GM10266 (cell line): Measurements from ENCODE around the gene TICRR.

Source experiments
- DNase-seq: peaks from one replicate; pipeline ENCODE4 v3.0.0; 2012; ENCODE audit errors: extremely low spot score
- TF ChIP-seq, protein P1 (sequence below): IDR thresholded peaks from 2 replicates; pipeline ENCODE4 v1.5.1; 2012; ENCODE audit warnings: mild to moderate bottlenecking, low read depth; ENCODE audit not compliant: control insufficient read depth, insufficient read depth; ENCODE audit errors: missing control alignments

Gene TICRR

DNA sequence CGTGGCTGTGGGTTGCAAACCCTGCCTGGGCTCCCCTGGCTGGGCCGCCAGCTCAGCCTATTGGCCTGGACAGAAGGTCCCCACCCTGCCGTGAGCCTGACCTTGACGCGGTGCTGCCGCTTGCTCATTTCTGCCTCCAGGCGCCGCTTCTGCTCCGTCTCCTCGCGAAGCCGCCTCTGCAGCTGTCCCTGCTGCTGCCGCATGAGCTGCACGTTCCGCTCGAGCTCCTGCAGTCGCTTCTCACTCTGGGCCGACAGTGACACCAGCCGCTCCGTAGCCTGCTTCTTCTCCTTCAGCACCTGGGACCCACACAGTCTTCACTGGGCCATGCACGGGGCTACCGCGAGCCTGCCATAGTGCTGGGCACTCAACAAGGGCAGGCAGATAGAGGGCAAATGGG is 58.3 kb downstream of the TICRR start:
- no peak for DNase-seq
- TF ChIP-seq, protein P1, sequence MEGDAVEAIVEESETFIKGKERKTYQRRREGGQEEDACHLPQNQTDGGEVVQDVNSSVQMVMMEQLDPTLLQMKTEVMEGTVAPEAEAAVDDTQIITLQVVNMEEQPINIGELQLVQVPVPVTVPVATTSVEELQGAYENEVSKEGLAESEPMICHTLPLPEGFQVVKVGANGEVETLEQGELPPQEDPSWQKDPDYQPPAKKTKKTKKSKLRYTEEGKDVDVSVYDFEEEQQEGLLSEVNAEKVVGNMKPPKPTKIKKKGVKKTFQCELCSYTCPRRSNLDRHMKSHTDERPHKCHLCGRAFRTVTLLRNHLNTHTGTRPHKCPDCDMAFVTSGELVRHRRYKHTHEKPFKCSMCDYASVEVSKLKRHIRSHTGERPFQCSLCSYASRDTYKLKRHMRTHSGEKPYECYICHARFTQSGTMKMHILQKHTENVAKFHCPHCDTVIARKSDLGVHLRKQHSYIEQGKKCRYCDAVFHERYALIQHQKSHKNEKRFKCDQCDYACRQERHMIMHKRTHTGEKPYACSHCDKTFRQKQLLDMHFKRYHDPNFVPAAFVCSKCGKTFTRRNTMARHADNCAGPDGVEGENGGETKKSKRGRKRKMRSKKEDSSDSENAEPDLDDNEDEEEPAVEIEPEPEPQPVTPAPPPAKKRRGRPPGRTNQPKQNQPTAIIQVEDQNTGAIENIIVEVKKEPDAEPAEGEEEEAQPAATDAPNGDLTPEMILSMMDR = no peak

DNA sequence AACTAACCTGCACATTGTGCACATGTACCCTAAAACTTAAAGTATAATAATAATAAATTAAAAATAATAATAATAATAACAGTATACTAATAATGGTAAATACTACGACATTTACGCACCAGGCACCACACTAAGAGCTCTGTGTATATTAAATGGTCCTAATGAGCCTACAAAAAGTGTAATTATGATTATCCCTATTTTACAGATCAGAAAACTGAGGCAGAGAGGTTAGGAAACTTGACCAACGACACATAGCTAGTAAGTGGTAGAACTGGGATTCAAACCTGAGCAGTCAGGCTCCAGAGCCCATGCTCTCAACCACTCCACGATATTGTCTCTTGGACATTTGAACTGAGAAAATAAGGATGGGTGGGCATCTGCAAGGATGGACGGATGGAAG is 65.0 kb downstream of the TICRR start:
- TF ChIP-seq, protein P1 = no peak
- no peak for DNase-seq

DNA sequence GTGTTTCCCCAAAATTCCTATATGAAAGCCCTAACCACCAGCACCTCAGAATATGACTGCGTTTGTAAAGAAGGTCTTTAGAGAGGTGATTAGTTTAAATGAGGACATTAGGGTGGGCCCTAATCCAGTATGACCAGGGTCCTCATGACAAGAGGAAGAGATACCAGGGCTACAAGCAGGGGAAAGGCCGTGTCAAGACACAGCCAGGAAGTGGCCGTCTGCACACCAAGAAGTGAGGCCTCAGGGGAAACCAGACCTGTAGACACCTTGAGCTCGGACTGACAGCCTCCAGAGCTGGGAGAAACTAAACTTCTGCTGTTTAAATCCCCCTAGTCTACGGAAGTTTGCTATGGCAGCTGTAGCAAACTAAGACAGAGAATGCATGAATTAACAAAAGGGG is 65.8 kb downstream of the TICRR start:
- TF ChIP-seq, protein P1 = no peak
- no peak for DNase-seq

DNA sequence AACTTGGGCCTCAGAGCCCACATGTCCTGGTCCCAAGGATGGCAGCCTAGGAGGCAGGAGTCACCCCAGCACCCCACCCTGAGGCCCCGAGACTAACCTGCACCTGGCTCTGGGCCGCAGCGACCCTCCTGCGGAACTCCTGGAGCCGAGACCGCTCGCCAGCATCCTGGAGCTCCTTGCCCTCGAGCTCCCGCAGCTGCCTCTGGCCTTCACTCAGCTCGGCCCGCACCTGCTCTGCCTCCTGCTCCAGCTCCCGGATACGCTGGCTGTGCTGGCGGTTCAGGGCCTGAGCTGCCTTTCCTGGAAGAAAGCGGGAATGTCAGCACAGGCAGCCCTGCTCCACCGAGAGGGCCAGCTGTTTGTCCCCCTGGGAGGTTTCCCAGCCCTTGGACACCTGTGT is 66.8 kb downstream of the TICRR start:
- TF ChIP-seq, protein P1 = no peak
- DNase-seq = no peak

DNA sequence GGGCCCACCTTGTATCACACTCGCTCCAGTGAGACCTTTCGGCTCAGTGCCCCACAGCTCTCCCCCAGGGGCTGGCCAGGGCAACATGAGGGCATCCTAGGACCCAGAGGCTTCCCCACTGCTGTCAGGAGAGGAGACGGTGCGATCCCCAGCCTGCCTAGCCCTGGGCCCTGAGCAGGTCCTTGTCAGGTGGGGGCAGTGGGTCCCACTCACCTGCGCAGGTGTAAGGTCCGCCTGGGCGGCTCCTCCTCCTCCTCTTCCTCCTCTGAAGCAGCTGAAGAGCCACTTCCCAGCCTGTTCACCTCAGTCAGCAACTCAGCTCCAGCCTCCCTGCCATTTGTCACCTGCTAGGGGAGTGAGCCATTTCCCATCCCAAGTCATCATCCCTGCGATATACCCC is 70.4 kb downstream of the TICRR start:
- TF ChIP-seq, protein P1 = no peak
- DNase-seq = no peak

DNA sequence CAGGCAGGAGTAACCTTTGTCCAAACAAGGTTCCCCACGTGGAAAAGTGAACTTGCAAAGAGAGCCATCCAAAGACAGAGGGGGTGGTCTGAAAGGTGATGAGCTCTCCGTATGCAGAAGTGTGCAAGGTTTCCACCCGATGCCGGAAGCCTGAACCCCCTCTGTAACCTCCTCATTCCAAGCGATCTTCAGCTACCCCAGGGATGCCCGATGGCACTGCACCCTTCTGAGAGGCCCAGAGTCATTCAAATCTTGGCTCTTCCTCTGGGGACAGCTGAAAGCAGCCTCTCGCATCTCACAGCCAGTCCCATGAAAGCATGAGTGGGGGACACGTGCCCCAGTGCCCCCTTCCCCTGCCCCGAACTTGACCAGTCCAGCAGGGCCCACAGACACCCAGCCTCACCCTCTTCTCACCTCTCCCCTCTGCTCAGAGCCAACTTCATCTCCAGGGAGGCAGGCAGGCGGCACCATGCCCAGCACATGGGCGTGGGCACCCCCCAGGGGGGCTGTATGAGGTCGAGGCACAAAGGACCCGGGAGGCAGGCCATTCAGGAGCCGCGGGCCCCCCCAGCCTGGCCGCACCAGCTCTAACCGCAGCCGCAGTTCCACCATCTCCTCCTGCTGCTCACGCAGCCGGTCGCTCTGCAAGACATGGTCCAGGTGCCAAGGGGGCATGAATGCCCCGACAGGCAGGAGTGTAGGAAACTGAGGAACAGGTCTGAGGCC is 71.3 kb downstream of the TICRR start:
- TF ChIP-seq, protein P1 = no peak
- DNase-seq = no peak

DNA sequence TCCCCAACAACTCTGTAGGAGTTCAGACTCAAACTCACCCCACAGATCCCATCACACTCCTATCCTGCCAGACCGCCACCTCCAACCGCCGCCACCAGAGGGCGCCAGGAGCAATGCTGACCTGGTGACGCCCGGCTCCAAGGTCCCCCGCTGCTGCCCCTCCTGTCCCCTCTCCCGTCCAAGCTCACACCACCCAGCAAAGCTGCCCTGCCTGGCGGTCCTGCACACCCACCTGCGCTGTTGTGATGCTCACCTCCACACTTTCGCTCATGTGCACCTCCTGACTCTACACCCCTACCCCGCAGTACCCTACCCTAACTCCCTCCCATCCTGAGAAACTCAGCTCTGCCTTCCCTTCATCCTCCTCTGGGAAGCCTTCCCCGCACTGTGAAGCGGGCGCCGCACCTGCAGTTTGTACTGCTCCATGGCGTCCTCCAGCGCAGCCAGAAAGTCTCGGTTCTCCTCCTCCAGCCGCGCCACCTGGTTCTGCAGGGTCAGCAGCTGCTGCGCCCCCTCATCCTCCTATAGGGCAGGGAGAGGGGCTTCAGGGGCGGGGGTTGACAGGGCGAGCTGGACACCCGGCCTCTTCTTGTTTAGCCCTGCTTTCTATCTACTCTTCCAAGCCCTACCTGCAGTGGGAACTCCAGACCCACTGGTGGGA is 72.1 kb downstream of the TICRR start:
- TF ChIP-seq, protein P1 = peak; percentile 93
- peak; percentile 91 for DNase-seq
